Sigmoid colon (tissue), 4 donors: Measurements from ENCODE around the gene HMGN1.

Experiments used
- CTCF ChIP-seq, 4 experiments: fragments of 450-650 bp in 3 of 4; fragments of 200-600 bp in 1 of 4; IDR thresholded peaks; one replicate each; pipeline ENCODE4 v1.5.1; 2016 to 2019; ENCODE audit warnings: antibody characterized with exemption in 4 of 4, mild to moderate bottlenecking in 3 of 4, moderate library complexity in 2 of 4
- EP300 ChIP-seq, 4 donors: sonication (generic); formaldehyde crosslinking; IDR thresholded peaks; one replicate each; pipeline ENCODE4 v1.6.1; 2017; ENCODE audit warnings: antibody characterized with exemption in 4 of 4

- no peak for TF ChIP-seq EP300 (IDR thresholded peaks at IDR 0.05)
- TF ChIP-seq CTCF (IDR thresholded peaks at IDR 0.05) = no peak
Measured at GRCh38 chr21:39346671-39347331, 2.1 kb downstream of the HMGN1 start.
